ENCODE data around the gene SPATA31C1.
"Not testable (repeated sequence)": the region's sequence is repeated elsewhere in the genome, so short reads cannot be mapped to it uniquely, and the experiment has no call there.

SPATA31C1 gene

GRCh38 chr9:87887661-87888480 lies 29.9 kb upstream of the SPATA31C1 start:
- H3K4me3 ChIP-seq (ENCODE audit: low read length), result no peak overlapping the region
- no peak overlapping the region for H3K27ac ChIP-seq (ENCODE audit: low read length)
- no peaks in the 10 kb centered on the region for H3K9me3 ChIP-seq (ENCODE audit: control insufficient read depth, low read depth, low read length)
- H3K4me1 ChIP-seq (ENCODE audit: control insufficient read depth, low read depth, low read length), result no peaks in the 10 kb centered on the region
- H3K9ac ChIP-seq (ENCODE audit: low read length), result no peak overlapping the region
- no peaks in the 10 kb centered on the region for H3K36me3 ChIP-seq (ENCODE audit: control insufficient read depth, low read depth, low read length)
- no peaks in the 10 kb centered on the region for H3K27me3 ChIP-seq (ENCODE audit: control insufficient read depth, insufficient read depth, low read length)

- H3K4me1 ChIP-seq (ENCODE audit: control insufficient read depth, low read depth, low read length), result no peaks in the 10 kb centered on the region
- no peaks in the 10 kb centered on the region for H3K36me3 ChIP-seq (ENCODE audit: control insufficient read depth, low read depth, low read length)
- H3K9ac ChIP-seq (ENCODE audit: low read length), result no peak overlapping the region
- H3K27me3 ChIP-seq (ENCODE audit: control insufficient read depth, insufficient read depth, low read length), result no peaks in the 10 kb centered on the region
- H3K27ac ChIP-seq (ENCODE audit: low read length), result no peak overlapping the region
- H3K9me3 ChIP-seq (ENCODE audit: control insufficient read depth, low read depth, low read length), result no peaks in the 10 kb centered on the region
- H3K4me3 ChIP-seq (ENCODE audit: low read length), result no peak overlapping the region
Observed at GRCh38 chr9:87888501-87888900, 29.3 kb upstream of the SPATA31C1 start.

DNA sequence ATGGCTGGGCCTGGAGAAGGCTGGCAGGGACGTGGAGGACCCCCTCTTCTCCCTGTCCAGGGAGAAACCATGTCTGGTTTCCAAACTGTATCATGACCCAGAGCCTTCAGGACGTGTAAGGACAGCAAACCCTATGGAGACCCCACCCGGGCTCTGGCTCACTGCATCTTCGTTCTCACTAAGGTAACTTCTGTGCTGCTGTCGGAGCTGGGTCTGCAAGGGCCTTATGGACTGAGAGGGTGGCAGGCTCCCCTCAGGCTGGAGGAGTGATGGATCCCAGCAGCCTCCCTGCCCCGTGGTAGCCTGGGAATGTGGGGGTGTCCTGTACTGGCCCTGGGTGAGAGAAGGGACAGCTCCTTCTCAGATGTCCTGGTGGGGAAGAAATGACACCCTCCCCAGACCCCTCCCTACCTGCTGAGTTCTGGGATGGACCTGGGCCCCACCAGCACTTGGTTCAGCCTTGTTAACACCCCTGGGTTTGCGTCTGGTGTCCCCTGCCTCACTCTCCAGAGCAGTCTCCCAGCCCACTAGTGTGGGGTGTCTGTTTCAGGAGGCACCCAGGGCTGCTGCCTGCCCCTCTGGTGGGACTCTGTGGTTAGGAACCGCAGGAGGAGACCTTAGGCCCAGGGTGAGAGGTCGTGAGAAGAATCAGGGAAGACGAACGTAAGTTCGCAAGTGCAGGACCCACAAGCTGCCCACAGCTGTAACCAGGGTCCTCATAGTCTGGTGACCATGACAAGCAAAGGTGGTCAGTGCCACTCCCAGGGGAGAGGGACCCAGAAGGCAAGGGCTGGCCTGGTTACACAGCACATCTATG lies 28.5 kb upstream of the SPATA31C1 start:
- no peak overlapping the region for H3K4me3 ChIP-seq (ENCODE audit: low read length)
- no peaks in the 10 kb centered on the region for H3K4me1 ChIP-seq (ENCODE audit: control insufficient read depth, low read depth, low read length)
- no peaks in the 10 kb centered on the region for H3K9me3 ChIP-seq (ENCODE audit: control insufficient read depth, low read depth, low read length)
- no peak overlapping the region for H3K9ac ChIP-seq (ENCODE audit: low read length)
- no peak overlapping the region for H3K27ac ChIP-seq (ENCODE audit: low read length)
- no peaks in the 10 kb centered on the region for H3K27me3 ChIP-seq (ENCODE audit: control insufficient read depth, insufficient read depth, low read length)
- no peaks in the 10 kb centered on the region for H3K36me3 ChIP-seq (ENCODE audit: control insufficient read depth, low read depth, low read length)

- Histone ChIP-seq H3K9ac (ENCODE audit: low read length) (no peak overlapping the region), H3K9me3 (ENCODE audit: control insufficient read depth, low read depth, low read length) (no peaks in the 10 kb centered on the region), H3K36me3 (ENCODE audit: control insufficient read depth, low read depth, low read length) (no peaks in the 10 kb centered on the region), H3K4me3 (ENCODE audit: low read length) (no peak overlapping the region), H3K27me3 (ENCODE audit: control insufficient read depth, insufficient read depth, low read length) (no peaks in the 10 kb centered on the region), H3K4me1 (ENCODE audit: control insufficient read depth, low read depth, low read length) (no peaks in the 10 kb centered on the region), H3K27ac (ENCODE audit: low read length) (no peak overlapping the region)
Observed at GRCh38 chr9:87889882-87890252, 27.9 kb upstream of the SPATA31C1 start.

DNA sequence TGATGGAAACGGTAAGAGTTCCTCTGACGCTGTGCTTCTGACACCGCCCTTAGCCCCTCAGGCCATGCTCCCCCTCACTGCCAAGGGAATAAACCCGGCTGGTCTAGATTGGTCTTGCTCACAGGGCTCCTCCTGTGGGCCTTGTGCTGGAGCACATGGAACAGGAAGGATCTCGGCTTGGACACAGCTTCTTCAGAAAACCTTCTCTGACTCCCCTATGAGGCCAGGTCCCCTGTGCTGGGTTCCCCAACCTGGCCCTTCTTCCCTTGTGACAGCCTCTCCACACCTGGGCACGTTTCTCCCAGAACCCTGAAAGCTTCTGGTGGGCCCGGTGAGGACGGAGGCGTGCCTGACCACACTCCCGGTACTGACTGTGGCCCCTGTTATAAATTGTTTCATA lies 26.9 kb upstream of the SPATA31C1 start:
- Histone ChIP-seq H3K27ac (ENCODE audit: low read length) (no peak overlapping the region), H3K9ac (ENCODE audit: low read length) (no peak overlapping the region), H3K9me3 (ENCODE audit: control insufficient read depth, low read depth, low read length) (no peaks in the 10 kb centered on the region), H3K4me1 (ENCODE audit: control insufficient read depth, low read depth, low read length) (no peaks in the 10 kb centered on the region), H3K36me3 (ENCODE audit: control insufficient read depth, low read depth, low read length) (no peaks in the 10 kb centered on the region), H3K27me3 (ENCODE audit: control insufficient read depth, insufficient read depth, low read length) (no peaks in the 10 kb centered on the region), H3K4me3 (ENCODE audit: low read length) (no peak overlapping the region)

- no peak overlapping the region for H3K27ac ChIP-seq (ENCODE audit: low read length)
- no peaks in the 10 kb centered on the region for H3K4me1 ChIP-seq (ENCODE audit: control insufficient read depth, low read depth, low read length)
- H3K36me3 ChIP-seq (ENCODE audit: control insufficient read depth, low read depth, low read length), result no peaks in the 10 kb centered on the region
- no peak overlapping the region for H3K4me3 ChIP-seq (ENCODE audit: low read length)
- H3K9me3 ChIP-seq (ENCODE audit: control insufficient read depth, low read depth, low read length), result no peaks in the 10 kb centered on the region
- no peaks in the 10 kb centered on the region for H3K27me3 ChIP-seq (ENCODE audit: control insufficient read depth, insufficient read depth, low read length)
- no peak overlapping the region for H3K9ac ChIP-seq (ENCODE audit: low read length)
Observed at GRCh38 chr9:87891754-87892153, 26.0 kb upstream of the SPATA31C1 start.

- H3K4me3 ChIP-seq (ENCODE audit: low read length), result no peak overlapping the region
- H3K4me1 ChIP-seq (ENCODE audit: control insufficient read depth, low read depth, low read length), result no peaks in the 10 kb centered on the region
- H3K27me3 ChIP-seq (ENCODE audit: control insufficient read depth, insufficient read depth, low read length), result no peaks in the 10 kb centered on the region
- no peak overlapping the region for H3K9ac ChIP-seq (ENCODE audit: low read length)
- no peaks in the 10 kb centered on the region for H3K36me3 ChIP-seq (ENCODE audit: control insufficient read depth, low read depth, low read length)
- H3K27ac ChIP-seq (ENCODE audit: low read length), result no peak overlapping the region
- no peaks in the 10 kb centered on the region for H3K9me3 ChIP-seq (ENCODE audit: control insufficient read depth, low read depth, low read length)
Observed at GRCh38 chr9:87892956-87893355, 24.8 kb upstream of the SPATA31C1 start.

GRCh38 chr9:87894998-87895625 lies 22.6 kb upstream of the SPATA31C1 start:
- H3K4me3 ChIP-seq (ENCODE audit: low read length), result no peak overlapping the region
- H3K27me3 ChIP-seq (ENCODE audit: control insufficient read depth, insufficient read depth, low read length), result no peaks in the 10 kb centered on the region
- H3K9ac ChIP-seq (ENCODE audit: low read length), result no peak overlapping the region

GRCh38 chr9:87896891-87897290 lies 20.9 kb upstream of the SPATA31C1 start:
- Histone ChIP-seq H3K36me3 (ENCODE audit: control insufficient read depth, low read depth, low read length) (no peaks in the 10 kb centered on the region), H3K27me3 (ENCODE audit: control insufficient read depth, insufficient read depth, low read length) (no peaks in the 10 kb centered on the region), H3K9me3 (ENCODE audit: control insufficient read depth, low read depth, low read length) (peaks cover 9% of the 10 kb centered on the region), H3K27ac (ENCODE audit: low read length) (no peak overlapping the region), H3K9ac (ENCODE audit: low read length) (no peak overlapping the region), H3K4me3 (ENCODE audit: low read length) (no peak overlapping the region), H3K4me1 (ENCODE audit: control insufficient read depth, low read depth, low read length) (no peaks in the 10 kb centered on the region)

More at GRCh38 chr9:87894998-87895625, 22.6 kb upstream of the SPATA31C1 start:
- no peaks in the 10 kb centered on the region for H3K9me3 ChIP-seq (ENCODE audit: control insufficient read depth, low read depth, low read length)
- H3K27ac ChIP-seq (ENCODE audit: low read length), result no peak overlapping the region
- H3K4me1 ChIP-seq (ENCODE audit: control insufficient read depth, low read depth, low read length), result no peaks in the 10 kb centered on the region
- H3K36me3 ChIP-seq (ENCODE audit: control insufficient read depth, low read depth, low read length), result no peaks in the 10 kb centered on the region

DNA sequence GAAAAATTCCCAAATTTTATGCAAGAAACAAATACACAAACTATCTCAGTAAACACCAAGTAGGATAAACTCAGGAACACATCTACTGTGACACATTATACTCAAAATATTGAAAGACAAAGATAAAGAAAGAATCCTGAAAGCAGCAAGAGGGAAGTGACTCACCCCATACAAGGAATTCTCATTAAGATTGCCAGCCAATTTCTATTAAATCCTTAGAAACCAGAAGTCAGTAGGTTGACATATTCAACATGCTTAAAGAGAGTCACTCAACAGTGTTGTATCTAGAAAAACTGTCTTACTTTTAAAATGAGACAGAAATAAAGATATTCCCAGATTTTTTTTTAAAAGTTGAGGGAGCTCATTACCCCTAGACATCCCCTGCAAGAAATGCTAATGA lies 19.6 kb upstream of the SPATA31C1 start:
- H3K27ac ChIP-seq (ENCODE audit: low read length), result no peak overlapping the region
- H3K4me3 ChIP-seq (ENCODE audit: low read length), result no peak overlapping the region
- H3K27me3 ChIP-seq (ENCODE audit: control insufficient read depth, insufficient read depth, low read length), result no peaks in the 10 kb centered on the region

DNA sequence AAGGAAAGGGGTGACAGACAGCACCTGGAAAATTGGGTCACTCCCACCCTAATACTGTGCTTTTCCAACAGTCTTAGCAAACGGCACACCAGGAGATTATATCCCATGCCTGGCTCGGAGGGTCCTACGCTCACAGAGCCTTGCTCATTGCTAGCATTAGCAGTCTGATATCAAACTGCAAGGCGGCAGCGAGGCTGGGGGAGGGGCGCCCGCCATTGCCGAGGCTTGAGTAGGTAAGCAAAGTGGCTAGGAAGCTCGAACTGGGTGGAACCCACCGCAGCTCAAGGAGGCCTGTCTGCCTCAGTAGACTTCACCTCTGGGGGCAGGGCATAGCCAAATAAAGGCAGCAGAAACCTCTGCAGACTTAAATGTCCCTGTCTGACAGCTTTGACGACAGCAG lies 15.4 kb upstream of the SPATA31C1 start:
- not testable (repeated sequence) for H3K36me3 ChIP-seq (ENCODE audit: control insufficient read depth, low read depth, low read length); H3K4me1 ChIP-seq (ENCODE audit: control insufficient read depth, low read depth, low read length); H3K27me3 ChIP-seq (ENCODE audit: control insufficient read depth, insufficient read depth, low read length); H3K4me3 ChIP-seq (ENCODE audit: low read length); H3K9ac ChIP-seq (ENCODE audit: low read length); H3K27ac ChIP-seq (ENCODE audit: low read length)
- peaks cover 12% of the 10 kb centered on the region for H3K9me3 ChIP-seq (ENCODE audit: control insufficient read depth, low read depth, low read length)

More for the DNA sequence above, 19.6 kb upstream of the SPATA31C1 start:
- H3K4me1 ChIP-seq (ENCODE audit: control insufficient read depth, low read depth, low read length), result no peaks in the 10 kb centered on the region
- H3K9ac ChIP-seq (ENCODE audit: low read length), result no peak overlapping the region
- H3K36me3 ChIP-seq (ENCODE audit: control insufficient read depth, low read depth, low read length), result no peaks in the 10 kb centered on the region
- peaks cover 12% of the 10 kb centered on the region for H3K9me3 ChIP-seq (ENCODE audit: control insufficient read depth, low read depth, low read length)

Measured in iPS-18a (cell line).